ENCODE data around the gene ESF1.

The ESF1 gene, protein sequence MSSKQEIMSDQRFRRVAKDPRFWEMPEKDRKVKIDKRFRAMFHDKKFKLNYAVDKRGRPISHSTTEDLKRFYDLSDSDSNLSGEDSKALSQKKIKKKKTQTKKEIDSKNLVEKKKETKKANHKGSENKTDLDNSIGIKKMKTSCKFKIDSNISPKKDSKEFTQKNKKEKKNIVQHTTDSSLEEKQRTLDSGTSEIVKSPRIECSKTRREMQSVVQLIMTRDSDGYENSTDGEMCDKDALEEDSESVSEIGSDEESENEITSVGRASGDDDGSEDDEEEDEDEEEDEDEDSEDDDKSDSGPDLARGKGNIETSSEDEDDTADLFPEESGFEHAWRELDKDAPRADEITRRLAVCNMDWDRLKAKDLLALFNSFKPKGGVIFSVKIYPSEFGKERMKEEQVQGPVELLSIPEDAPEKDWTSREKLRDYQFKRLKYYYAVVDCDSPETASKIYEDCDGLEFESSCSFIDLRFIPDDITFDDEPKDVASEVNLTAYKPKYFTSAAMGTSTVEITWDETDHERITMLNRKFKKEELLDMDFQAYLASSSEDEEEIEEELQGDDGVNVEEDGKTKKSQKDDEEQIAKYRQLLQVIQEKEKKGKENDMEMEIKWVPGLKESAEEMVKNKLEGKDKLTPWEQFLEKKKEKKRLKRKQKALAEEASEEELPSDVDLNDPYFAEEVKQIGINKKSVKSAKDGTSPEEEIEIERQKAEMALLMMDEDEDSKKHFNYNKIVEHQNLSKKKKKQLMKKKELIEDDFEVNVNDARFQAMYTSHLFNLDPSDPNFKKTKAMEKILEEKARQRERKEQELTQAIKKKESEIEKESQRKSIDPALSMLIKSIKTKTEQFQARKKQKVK

GRCh38 chr20:13784893-13785715, at the start of gene ESF1, which contains the start of gene NDUFAF5:
ESF1 (minus strand) TSS chr20:13784919; CDS start chr20:13783140, 1,779 bp downstream.
NDUFAF5 (plus strand) TSS chr20:13785028; CDS start chr20:13785069, 41 bp downstream.
- peak; percentile 96 for DNase-seq

DNA sequence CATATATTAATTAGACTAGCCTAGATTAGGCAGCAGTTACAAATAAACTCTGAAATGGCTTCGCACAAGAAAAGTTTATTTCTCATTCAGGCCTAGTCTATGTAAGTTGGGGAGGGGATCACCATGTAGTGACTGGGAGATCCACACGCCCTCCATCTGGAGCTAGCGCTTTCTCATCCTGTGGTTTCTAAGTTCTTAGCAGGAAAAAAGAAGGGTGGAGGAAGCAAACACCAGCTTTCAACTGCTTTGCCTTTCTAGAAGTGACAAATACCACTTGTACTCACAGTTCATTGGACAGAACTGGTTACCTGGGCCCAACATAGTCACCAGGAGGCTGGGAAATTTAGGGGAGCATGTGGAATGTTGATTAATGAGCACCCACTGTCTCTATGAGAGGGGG, 46.8 kb upstream of the ESF1 start:
- no peak for DNase-seq

GRCh38 chr20:13825465-13825864, 40.7 kb upstream of the ESF1 start:
- DNase-seq: no peak

DNA sequence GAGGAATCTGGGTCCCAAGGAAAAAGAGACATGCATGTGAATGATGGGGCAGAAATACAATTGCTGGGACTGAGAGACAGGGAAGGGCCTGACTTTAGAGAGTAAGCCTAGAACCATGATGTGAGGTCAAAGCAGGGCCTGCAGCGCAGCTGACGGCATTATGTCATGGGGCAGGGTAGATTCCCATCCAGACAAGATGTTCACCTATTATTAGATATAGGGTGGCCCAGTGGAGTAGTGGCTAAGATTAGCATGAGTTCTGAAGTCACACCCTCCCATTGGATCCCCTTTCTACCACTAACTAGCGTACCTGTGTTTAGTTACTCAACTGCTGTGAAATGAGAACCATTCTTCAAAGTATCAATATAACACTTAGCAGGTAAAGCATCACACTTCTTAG, 39.7 kb upstream of the ESF1 start:
- DNase-seq: no peak

DNA sequence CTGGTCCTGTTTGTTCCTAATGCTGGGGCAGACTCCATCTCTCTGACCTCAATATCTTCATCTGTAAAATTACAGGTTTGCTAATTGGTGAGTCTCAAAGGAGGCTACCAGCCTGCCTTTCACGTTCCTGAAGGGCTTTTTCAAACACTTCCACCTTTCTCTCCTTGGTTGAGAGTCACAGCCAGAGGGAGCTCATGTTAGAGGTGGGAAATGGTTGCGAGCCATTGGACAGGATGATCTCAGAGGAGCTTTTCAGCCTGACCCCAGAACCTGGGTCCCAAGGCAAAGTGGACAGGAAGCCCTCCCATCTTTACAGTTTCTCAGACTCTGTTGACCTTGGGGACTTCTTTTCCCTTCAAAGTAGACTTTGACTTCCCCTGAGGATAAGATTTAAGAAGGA, 37.7 kb upstream of the ESF1 start:
- DNase-seq: no peak

GRCh38 chr20:13821876-13822275, 37.2 kb upstream of the ESF1 start:
- no peak for DNase-seq

GRCh38 chr20:13819885-13820645, 35.3 kb upstream of the ESF1 start:
- peak; percentile 49 for DNase-seq

- DNase-seq: no peak
Observed at GRCh38 chr20:13817342-13817741, 32.6 kb upstream of the ESF1 start.

DNA sequence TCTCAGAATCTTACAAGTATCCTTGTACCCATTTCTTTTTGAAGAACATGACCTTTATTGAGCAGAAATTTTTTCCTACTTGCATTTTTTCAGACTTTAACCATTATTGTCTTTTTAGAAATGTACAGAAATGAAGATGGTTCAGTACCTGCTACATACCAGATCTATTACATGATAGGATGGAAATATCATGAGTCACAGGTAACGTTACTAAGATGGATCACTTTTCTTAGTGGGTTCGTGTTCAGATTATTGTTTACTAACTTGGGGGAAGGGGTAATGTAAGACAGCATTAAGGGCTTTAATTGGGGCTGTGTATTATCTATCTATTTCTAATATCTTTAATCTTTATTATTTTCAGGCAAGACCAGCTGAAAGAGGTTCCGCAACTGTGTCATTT, 32.0 kb upstream of the ESF1 start:
- DNase-seq: no peak

- DNase-seq: no peak
Observed at GRCh38 chr20:13814672-13815071, 30.0 kb upstream of the ESF1 start.

DNA sequence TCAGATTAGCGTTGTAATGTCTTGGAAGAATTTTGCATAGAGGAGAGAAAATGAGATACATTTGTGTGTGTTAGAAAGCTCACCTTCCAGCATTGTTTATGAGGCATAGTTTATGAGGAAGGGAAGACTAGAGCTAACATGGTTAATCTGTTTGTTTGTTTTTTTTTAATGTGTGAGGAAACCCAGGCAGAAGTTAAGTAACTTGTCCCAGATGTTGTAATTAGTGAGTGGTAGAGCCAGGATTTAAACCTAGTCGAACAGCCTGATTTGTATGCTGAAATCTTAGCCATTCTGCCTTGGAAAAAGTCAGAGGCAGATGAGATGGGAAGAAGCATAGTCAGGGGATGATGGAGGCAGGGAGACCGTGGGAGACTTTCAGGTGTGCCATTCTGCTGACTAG, 29.2 kb upstream of the ESF1 start:
- DNase-seq: no peak

DNA sequence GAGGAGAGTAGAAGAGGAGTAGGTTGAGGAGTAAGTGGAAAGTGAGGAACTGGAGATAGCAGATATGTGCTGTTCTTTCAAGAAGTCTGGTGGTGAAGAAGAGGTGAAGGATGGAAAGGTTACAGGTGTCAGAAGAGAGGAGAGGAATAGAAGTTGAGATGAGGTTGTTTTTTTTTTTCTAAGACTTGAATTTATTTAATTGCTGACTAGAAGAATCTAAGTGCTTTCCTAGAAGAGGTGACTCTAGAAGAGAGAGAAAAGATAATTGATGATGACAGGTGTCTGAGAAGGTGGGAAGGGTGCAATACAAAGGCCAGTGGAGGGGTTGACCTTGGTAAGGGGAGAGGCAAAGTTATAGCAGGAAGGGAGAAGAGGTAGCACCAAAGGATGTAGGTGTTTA, 25.7 kb upstream of the ESF1 start:
- no peak for DNase-seq

GRCh38 chr20:13809855-13810254, 25.1 kb upstream of the ESF1 start:
- no peak for DNase-seq

DNA sequence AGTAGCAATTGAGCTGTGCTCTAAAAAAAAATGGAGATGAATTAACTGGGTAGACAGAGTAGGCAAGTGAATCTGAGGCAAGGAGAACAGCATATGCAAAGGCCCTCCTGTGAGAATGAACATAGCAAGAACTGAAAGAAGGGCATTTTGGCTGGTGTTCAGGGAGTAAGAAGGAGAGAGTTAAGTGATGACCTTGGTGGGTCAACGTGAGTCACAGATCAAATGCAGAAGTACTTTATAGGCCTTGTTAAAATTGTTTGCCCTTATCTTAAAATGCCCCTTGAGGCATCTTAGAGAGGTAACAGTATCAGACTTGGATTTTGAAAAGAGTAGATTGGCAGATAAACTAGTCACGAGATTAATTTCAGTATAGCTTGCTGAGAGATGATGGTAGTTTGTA, 24.7 kb upstream of the ESF1 start:
- no peak for DNase-seq

DNA sequence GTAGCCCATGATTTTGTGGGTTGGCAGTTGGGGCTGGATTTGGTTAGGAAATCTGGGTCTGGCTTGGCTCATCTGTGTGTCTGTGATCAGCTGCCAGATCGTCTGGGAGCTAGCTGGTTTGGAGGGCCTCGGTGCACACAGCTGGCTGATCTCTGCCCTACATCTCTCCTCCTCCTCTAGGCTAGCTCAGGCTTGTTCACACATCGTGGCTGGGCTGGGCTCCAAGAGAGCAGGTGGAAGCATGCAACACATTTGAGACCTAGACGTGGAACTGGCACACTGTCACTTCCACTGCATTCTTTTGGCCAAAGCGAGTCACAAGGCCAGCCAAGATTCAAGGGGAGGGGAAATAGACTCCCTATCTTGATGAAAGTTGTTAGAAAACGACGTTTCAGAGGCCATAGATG, 16.0 kb upstream of the ESF1 start:
- DNase-seq: peak; percentile 97

DNA sequence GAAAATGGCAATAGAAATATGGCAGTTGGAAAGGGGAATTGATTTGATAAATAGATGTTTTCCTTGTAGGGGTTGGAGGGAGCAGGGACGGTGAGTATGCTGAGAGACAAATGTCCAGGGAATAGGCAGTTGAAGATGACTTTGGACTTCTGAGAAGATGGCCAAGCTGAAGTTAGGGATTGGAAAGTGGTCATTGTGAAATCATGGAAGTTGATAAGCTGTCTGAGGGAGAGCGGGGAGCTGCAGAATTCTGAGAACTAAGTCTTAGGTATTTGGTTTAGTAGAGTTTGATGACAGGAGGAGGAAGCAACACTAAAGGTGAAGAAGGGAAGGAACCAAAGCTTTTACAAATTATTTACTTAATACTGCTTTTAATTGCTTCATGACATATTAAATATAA, 15.3 kb upstream of the ESF1 start:
- no peak for DNase-seq

DNA sequence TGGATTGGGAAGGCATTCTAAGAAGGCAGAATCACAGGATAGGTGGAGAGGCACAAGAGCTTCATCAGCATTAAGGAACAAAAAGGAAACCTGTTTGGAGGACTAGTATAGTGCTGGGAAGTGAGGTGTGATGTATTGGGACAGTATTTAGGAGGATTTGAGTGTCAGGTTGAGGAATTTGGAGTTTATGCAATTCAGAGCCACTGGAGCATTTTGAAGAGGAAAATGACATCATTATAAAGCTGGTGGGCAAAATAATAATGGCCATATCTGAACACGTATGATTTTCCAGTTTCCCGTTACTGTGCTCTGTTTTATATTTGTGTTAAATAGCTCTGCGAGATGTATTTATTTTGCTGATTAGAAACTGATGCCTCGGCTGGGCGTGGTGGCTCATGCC, 14.3 kb upstream of the ESF1 start:
- DNase-seq: no peak

DNA sequence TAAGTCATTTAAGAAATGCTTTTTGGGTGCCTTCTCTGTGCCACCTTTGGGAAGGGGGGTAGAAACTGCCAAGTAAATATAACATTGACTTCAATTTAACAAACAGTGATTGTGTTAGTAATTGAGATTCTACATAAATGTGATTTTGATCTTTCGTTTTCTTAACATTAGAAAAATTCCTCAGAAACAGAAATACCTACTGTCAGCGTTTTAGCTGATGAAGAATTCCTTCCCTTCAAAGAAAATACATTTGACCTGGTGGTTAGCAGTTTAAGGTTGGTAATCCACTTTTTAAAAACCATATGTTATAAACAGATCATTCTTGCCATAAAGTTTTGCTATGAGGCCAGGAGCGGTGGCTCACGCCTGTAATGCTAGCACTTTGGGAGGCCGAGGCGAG, 9.9 kb upstream of the ESF1 start:
- no peak for DNase-seq

- no peak for DNase-seq
Observed at GRCh38 chr20:13793001-13793400, 8.3 kb upstream of the ESF1 start.

GRCh38 chr20:13791540-13792459, 7.1 kb upstream of the ESF1 start:
- no peak for DNase-seq

- DNase-seq: no peak
Observed at GRCh38 chr20:13790708-13791107, 6.0 kb upstream of the ESF1 start.
